Activated CD8-positive, alpha-beta memory T cell treated with anti-CD3 and anti-CD28 coated beads, Interleukin-2, amount 50 U/mL, for 1 hour (primary cell): ENCODE data around the gene SDCCAG8.
A peak's percentile ranks its signal among the peaks of the same experiment; 100 is the strongest.
"Not testable (repeated sequence)": the region's sequence is repeated elsewhere in the genome, so short reads cannot be mapped to it uniquely, and the experiment has no call there.

Experiments
- DNase-seq: peaks from one replicate; pipeline ENCODE4 v3.0.0-alpha.2; 2020; ENCODE audit errors: extremely low read depth

The SDCCAG8 gene

GRCh38 chr1:243255791-243256512 is at the start of gene SDCCAG8:
TSS of gene SDCCAG8 (plus strand) at chr1:243256041. CDS start at chr1:243256174, 133 bp downstream.
- peak; percentile 87 for DNase-seq

GRCh38 chr1:243211984-243212383 is 43.9 kb upstream of the SDCCAG8 start:
- DNase-seq: not testable (repeated sequence)

- DNase-seq: no peak
These were observed 42.6 kb upstream of the SDCCAG8 start for GRCh38 chr1:243213045-243213787.

- not testable (repeated sequence) for DNase-seq
These were observed 40.5 kb upstream of the SDCCAG8 start for GRCh38 chr1:243215276-243215875.

GRCh38 chr1:243216741-243217140 is 39.1 kb upstream of the SDCCAG8 start:
- DNase-seq: no peak

- DNase-seq: no peak
These were observed 38.5 kb upstream of the SDCCAG8 start for GRCh38 chr1:243217349-243217748.

- no peak for DNase-seq
These were observed 37.8 kb upstream of the SDCCAG8 start for GRCh38 chr1:243218059-243218458.

GRCh38 chr1:243227622-243228021 is 28.2 kb upstream of the SDCCAG8 start:
- DNase-seq: no peak

GRCh38 chr1:243229526-243229925 is 26.3 kb upstream of the SDCCAG8 start:
- no peak for DNase-seq

GRCh38 chr1:243230914-243231313 is 24.9 kb upstream of the SDCCAG8 start:
- DNase-seq: no peak

GRCh38 chr1:243233908-243234307 is 21.9 kb upstream of the SDCCAG8 start:
- DNase-seq: no peak

GRCh38 chr1:243234978-243235647 is 20.7 kb upstream of the SDCCAG8 start:
- no peak for DNase-seq

GRCh38 chr1:243236604-243237252 is 19.1 kb upstream of the SDCCAG8 start:
- DNase-seq: no peak

- no peak for DNase-seq
These were observed 11.4 kb upstream of the SDCCAG8 start for GRCh38 chr1:243244432-243244841.

- DNase-seq: no peak
These were observed 8.9 kb upstream of the SDCCAG8 start for GRCh38 chr1:243246916-243247315.

GRCh38 chr1:243247901-243248300 is 7.9 kb upstream of the SDCCAG8 start:
- no peak for DNase-seq

- no peak for DNase-seq
These were observed 6.6 kb upstream of the SDCCAG8 start for GRCh38 chr1:243249214-243249613.

- no peak for DNase-seq
These were observed 5.7 kb upstream of the SDCCAG8 start for GRCh38 chr1:243250102-243250501.

GRCh38 chr1:243251539-243251938 is 4.3 kb upstream of the SDCCAG8 start:
- no peak for DNase-seq

GRCh38 chr1:243253211-243253925 is 2.5 kb upstream of the SDCCAG8 start:
- DNase-seq: no peak

GRCh38 chr1:243253926-243254232 is 2.0 kb upstream of the SDCCAG8 start:
- no peak for DNase-seq
